ENCODE measurements around the gene EML4. TPM values are rescaled to one million over a fixed set of nuclear protein-coding genes. Genes with fewer than 3 reads are reported as not detected.

EML4 gene
- total RNA-seq, 2 donors from 2014 or later, result 32.8 to 59.9 TPM

DNA sequence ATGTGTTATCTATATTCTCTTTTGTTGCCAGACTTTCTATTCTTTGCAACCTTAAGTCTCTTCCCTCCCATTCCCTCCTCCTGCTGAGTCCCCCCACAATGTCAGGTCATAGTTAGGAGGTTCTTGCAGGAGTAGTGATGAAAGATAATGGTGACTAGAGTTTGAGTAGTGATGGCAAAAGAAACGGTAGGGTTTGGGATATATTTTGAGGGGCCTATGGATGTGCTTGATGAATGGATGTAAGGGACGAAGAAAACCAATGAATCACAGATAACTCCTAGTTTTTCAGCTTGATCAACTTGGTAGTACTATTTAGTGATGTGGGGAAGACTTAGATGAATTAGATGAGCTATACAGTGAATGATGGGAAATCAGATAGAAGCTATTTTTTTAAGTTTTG lies 21.0 kb downstream of the EML4 start:
- TF ChIP-seq, protein P1, sequence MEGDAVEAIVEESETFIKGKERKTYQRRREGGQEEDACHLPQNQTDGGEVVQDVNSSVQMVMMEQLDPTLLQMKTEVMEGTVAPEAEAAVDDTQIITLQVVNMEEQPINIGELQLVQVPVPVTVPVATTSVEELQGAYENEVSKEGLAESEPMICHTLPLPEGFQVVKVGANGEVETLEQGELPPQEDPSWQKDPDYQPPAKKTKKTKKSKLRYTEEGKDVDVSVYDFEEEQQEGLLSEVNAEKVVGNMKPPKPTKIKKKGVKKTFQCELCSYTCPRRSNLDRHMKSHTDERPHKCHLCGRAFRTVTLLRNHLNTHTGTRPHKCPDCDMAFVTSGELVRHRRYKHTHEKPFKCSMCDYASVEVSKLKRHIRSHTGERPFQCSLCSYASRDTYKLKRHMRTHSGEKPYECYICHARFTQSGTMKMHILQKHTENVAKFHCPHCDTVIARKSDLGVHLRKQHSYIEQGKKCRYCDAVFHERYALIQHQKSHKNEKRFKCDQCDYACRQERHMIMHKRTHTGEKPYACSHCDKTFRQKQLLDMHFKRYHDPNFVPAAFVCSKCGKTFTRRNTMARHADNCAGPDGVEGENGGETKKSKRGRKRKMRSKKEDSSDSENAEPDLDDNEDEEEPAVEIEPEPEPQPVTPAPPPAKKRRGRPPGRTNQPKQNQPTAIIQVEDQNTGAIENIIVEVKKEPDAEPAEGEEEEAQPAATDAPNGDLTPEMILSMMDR (IDR thresholded peaks at IDR 0.05), result no peak
- H3K9me3 ChIP-seq, result no peaks in the 10 kb centered on the region
- H3K27me3 ChIP-seq (replicated peaks; ENCODE audit: insufficient read depth), result no peaks in the 10 kb centered on the region
- no peaks in the 10 kb centered on the region for H3K36me3 ChIP-seq
- ATAC-seq (ENCODE audit: insufficient number of reproducible peaks, low FRiP score, low read depth) (no peak), DNase-seq (ENCODE audit: low spot score) (no peak)
- no peak overlapping the region for H3K4me3 ChIP-seq
- no peak overlapping the region for H3K27ac ChIP-seq
- H3K4me1 ChIP-seq (ENCODE audit: control insufficient read depth in 1 of 2, low read depth in 2 of 2), result peaks cover 17 to 45% of the 10 kb centered on the region in 2 donors

GRCh38 chr2:42191285-42192009 lies 22.3 kb downstream of the EML4 start:
- no peaks in the 10 kb centered on the region for H3K36me3 ChIP-seq
- no peaks in the 10 kb centered on the region for H3K27me3 ChIP-seq (replicated peaks; ENCODE audit: insufficient read depth)
- no peak for ATAC-seq (ENCODE audit: insufficient number of reproducible peaks, low FRiP score, low read depth)
- DNase-seq (ENCODE audit: low spot score), result no peak
- no peaks in the 10 kb centered on the region for H3K9me3 ChIP-seq
- TF ChIP-seq, protein P1 (IDR thresholded peaks at IDR 0.05), result no peak
- H3K4me3 ChIP-seq, result no peak overlapping the region
- no peak overlapping the region for H3K27ac ChIP-seq
- H3K4me1 ChIP-seq (ENCODE audit: control insufficient read depth in 1 of 2, low read depth in 2 of 2), result peaks cover 14 to 44% of the 10 kb centered on the region in 2 donors

GRCh38 chr2:42192010-42192373 lies 22.8 kb downstream of the EML4 start:
- TF ChIP-seq, protein P1 (IDR thresholded peaks at IDR 0.05), result no peak
- H3K4me3 ChIP-seq, result no peak overlapping the region
- DNase-seq (ENCODE audit: low spot score), result no peak
- no peaks in the 10 kb centered on the region for H3K36me3 ChIP-seq
- H3K27ac ChIP-seq, result no peak overlapping the region
- no peak for ATAC-seq (ENCODE audit: insufficient number of reproducible peaks, low FRiP score, low read depth)
- H3K4me1 ChIP-seq (ENCODE audit: control insufficient read depth in 1 of 2, low read depth in 2 of 2), result peaks cover 17 to 45% of the 10 kb centered on the region in 2 donors
- H3K9me3 ChIP-seq, result no peaks in the 10 kb centered on the region
- H3K27me3 ChIP-seq (replicated peaks; ENCODE audit: insufficient read depth), result no peaks in the 10 kb centered on the region

- TF ChIP-seq, protein P1 (IDR thresholded peaks at IDR 0.05), result no peak
- H3K4me3 ChIP-seq, result no peak overlapping the region
- H3K36me3 ChIP-seq, result no peaks in the 10 kb centered on the region
- no peaks in the 10 kb centered on the region for H3K9me3 ChIP-seq
- peaks cover 17 to 48% of the 10 kb centered on the region in 2 donors for H3K4me1 ChIP-seq (ENCODE audit: control insufficient read depth in 1 of 2, low read depth in 2 of 2)
- no peak overlapping the region for H3K27ac ChIP-seq
- no peak for ATAC-seq (ENCODE audit: insufficient number of reproducible peaks, low FRiP score, low read depth)
- DNase-seq (ENCODE audit: low spot score), result no peak
- H3K27me3 ChIP-seq (replicated peaks; ENCODE audit: insufficient read depth), result no peaks in the 10 kb centered on the region
These were observed 23.8 kb downstream of the EML4 start for GRCh38 chr2:42192652-42193566.

- Histone ChIP-seq H3K9me3 (no peaks in the 10 kb centered on the region), H3K4me1 (ENCODE audit: control insufficient read depth in 1 of 2, low read depth in 2 of 2) (peaks cover 17 to 48% of the 10 kb centered on the region in 2 donors), H3K4me3 (no peak overlapping the region), H3K27ac (no peak overlapping the region), H3K36me3 (no peaks in the 10 kb centered on the region), H3K27me3 (replicated peaks; ENCODE audit: insufficient read depth) (no peaks in the 10 kb centered on the region)
- TF ChIP-seq, protein P1 (IDR thresholded peaks at IDR 0.05), result no peak
- ATAC-seq (ENCODE audit: insufficient number of reproducible peaks, low FRiP score, low read depth) (no peak), DNase-seq (ENCODE audit: low spot score) (no peak)
These were observed 24.6 kb downstream of the EML4 start for GRCh38 chr2:42193722-42194187.
